HCT116 (cell line): ENCODE results near the gene GABBR2.

Experiments
- CTCF ChIP-seq, 3 experiments: fragments of 200-600 bp in 1 of 3; sonication (generic) in 1 of 3; IDR thresholded peaks in 2 of 3; conservative IDR thresholded peaks in 1 of 3; 2 replicates each; pipeline ENCODE4 v1.5.1; 2012 to 2017; ENCODE audit warnings: low read depth in 2 of 3, low read length in 2 of 3, antibody characterized with exemption in 1 of 3, borderline replicate concordance in 1 of 3, control low read depth in 1 of 3, mild to moderate bottlenecking in 1 of 3, mixed read lengths in 1 of 3, mixed run types in 1 of 3, moderate library complexity in 1 of 3; ENCODE audit not compliant: insufficient read depth in 1 of 3
- FOSL1 ChIP-seq: IDR thresholded peaks from 2 replicates; pipeline ENCODE4 v1.6.1; 2012; ENCODE audit warnings: low read depth
- POLR2A ChIP-seq: IDR thresholded peaks from 2 replicates; pipeline ENCODE4 v1.7.0; 2011; ENCODE audit warnings: borderline replicate concordance; ENCODE audit not compliant: insufficient read depth, insufficient read length; ENCODE audit errors: extremely low read depth
- SP1 ChIP-seq: IDR thresholded peaks from 2 replicates; pipeline ENCODE4 v1.6.1; 2012; ENCODE audit warnings: low read depth
- YY1 ChIP-seq: IDR thresholded peaks from 2 replicates; pipeline ENCODE4 v1.6.1; 2011; ENCODE audit warnings: low read length, low read depth, moderate library complexity, mild to moderate bottlenecking; ENCODE audit not compliant: insufficient replicate concordance; ENCODE audit errors: extremely low read depth
- ZFX ChIP-seq: fragments of 450-650 bp; IDR thresholded peaks from 2 replicates; pipeline ENCODE4 v1.6.1; 2017

GRCh38 chr9:98460704-98461103 lies 248.0 kb downstream of the GABBR2 start:
- TF ChIP-seq CTCF (IDR thresholded peaks at IDR 0.05 in 2 of 3, conservative IDR thresholded peaks at IDR 0.05 in 1 of 3; ENCODE audit: borderline replicate concordance in 1 of 3, insufficient read depth in 1 of 3, low read depth in 2 of 3, low read length in 2 of 3): no peak
- TF ChIP-seq POLR2A: no peak
- no peak for TF ChIP-seq FOSL1
- TF ChIP-seq YY1: no peak
- no peak for TF ChIP-seq ZFX
- TF ChIP-seq SP1: no peak
